Measurements from ENCODE around the gene MRPL10.

- no peak for TF ChIP-seq CTCF (IDR thresholded peaks at IDR 0.05; ENCODE audit: extremely low read depth in 1 of 2, insufficient read depth in 1 of 2, low read depth in 1 of 2, low read length in 2 of 2)
- TF ChIP-seq MYC (IDR thresholded peaks at IDR 0.05; ENCODE audit: low read depth, low read length): no peak
- no peak for TF ChIP-seq POLR2A (IDR thresholded peaks at IDR 0.05; ENCODE audit: low read depth, low read length)
- no peak for TF ChIP-seq POLR2AphosphoS5 (IDR thresholded peaks at IDR 0.05; ENCODE audit: insufficient read depth, low read depth, low read length)
- no peak for TF ChIP-seq GATA2 (IDR thresholded peaks at IDR 0.05; ENCODE audit: insufficient read depth, insufficient read length, low read depth, low read length)
- TF ChIP-seq EZH2 (IDR thresholded peaks at IDR 0.05; ENCODE audit: borderline replicate concordance, low read depth, low read length, severe bottlenecking): no peak
- no peak for TF ChIP-seq MAX (IDR thresholded peaks at IDR 0.05; ENCODE audit: insufficient read depth, insufficient read length)
- TF ChIP-seq FOS (IDR thresholded peaks at IDR 0.05; ENCODE audit: borderline replicate concordance, insufficient read depth, low read length): no peak
- no peak for TF ChIP-seq JUN (IDR thresholded peaks at IDR 0.05; ENCODE audit: borderline replicate concordance, insufficient read depth, insufficient read length, low read depth)
Observed at GRCh38 chr17:47872651-47873161, 41.4 kb upstream of the MRPL10 start.
